Activated CD8-positive, alpha-beta memory T cell treated with anti-CD3 and anti-CD28 coated beads for 24 hours (primary cell): Measurements from ENCODE around the gene RAB3B.

Experiments used
- DNase-seq: peaks from one replicate; pipeline ENCODE4 v3.0.0-alpha.2; 2020

RAB3B gene

DNA sequence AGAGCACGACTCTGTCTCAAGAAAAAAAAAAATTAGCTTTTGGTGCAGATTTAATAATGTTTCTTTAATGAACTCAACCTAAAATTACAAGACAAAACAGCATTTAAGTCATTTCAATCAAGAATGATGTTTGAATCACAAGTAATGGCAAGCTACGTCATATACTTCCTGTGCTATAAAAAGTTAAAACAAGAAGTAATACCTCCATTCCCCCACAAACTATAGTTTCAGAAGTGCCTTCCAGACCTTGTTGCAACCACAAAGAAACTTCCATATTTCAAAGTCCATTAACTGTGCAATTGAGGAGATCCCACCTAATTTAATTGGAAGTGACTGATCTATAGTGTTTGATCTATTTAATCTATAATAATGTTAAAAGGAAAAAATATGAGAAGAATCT lies 127.1 kb downstream of the RAB3B start:
- no peak for DNase-seq

DNA sequence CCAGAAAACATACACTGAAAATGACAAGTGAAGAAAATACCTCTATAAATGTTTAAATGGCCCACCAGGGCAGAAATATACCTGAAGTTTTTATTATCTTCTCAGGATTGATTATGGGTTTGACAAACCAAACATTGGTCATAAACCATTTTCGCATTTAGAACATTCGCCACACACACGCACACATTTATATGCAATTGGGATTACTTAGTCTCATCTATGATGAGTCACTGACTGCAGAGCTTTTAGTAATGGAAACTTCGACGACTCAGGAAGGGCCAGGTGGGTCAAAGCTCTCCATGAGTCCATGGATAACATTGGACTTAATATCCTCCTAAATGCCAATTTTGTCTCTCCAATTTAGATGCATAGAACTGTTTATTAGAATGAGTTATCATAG lies 128.8 kb downstream of the RAB3B start:
- DNase-seq = no peak

DNA sequence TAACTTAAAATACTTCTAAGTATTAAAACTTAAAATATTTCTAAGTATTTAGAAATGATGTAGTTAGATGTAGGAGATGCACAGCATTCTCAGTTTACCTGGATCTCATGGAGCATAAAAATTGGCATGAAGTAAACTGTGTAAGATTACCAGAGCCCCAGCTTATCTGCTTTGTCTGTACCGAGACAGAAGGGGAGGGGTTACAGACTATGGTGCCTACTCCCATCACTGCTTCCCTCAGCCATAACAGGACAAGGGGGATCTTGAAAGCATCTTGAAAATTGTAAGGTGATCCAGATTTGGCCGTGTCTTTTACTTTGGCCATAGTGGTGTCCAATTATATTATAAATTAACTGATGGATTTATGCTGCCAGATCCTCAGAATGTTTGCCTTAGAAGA lies 130.8 kb downstream of the RAB3B start:
- no peak for DNase-seq

DNA sequence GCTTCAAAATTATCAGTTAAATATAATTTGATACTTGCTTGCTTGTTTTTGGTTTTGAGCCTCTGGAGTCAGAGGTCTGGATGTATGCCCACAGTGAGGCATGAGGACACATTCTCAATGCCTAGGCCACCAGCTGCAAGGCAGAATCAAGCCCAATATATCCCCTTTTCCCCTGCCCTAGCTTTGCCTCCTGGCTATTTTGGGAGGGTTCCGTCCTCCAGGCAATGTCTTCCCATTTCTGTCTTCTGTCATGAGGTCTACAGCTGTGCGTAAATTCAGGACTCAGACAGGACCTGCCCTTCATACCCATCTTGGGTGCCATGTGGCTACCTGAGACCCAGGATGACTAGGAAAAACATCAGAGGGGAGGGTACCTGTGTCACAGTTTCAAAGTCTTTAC lies 131.2 kb downstream of the RAB3B start:
- no peak for DNase-seq

DNA sequence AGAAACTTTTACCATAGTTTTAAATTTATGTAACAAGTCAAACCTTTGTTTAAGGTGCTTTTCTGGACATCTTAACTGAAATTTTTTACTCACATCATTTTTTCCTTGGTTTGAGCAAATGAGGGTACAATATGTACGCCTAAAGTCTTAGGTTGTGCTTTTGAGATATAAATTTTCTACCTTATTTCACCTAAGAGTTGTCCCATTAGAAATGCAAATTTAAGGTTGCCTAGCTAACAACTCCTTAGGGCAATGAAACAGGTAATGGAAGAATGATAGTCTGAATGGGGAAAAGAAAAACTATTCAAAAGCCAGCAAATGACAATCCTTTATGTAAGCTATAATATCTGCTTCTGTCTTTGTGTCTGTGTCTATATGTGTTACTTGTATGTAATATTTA lies 131.6 kb downstream of the RAB3B start:
- DNase-seq = no peak
